Measurements from ENCODE around the gene MIA. TPM values are rescaled to one million over a fixed set of nuclear protein-coding genes. Genes with fewer than 3 reads are reported as not detected.

MIA gene
- total and polyA plus RNA-seq, 2 of the 8 experiments (the other 6 are each of a cell fraction or from before 2014, with no cell fraction given), result not detected

DNA sequence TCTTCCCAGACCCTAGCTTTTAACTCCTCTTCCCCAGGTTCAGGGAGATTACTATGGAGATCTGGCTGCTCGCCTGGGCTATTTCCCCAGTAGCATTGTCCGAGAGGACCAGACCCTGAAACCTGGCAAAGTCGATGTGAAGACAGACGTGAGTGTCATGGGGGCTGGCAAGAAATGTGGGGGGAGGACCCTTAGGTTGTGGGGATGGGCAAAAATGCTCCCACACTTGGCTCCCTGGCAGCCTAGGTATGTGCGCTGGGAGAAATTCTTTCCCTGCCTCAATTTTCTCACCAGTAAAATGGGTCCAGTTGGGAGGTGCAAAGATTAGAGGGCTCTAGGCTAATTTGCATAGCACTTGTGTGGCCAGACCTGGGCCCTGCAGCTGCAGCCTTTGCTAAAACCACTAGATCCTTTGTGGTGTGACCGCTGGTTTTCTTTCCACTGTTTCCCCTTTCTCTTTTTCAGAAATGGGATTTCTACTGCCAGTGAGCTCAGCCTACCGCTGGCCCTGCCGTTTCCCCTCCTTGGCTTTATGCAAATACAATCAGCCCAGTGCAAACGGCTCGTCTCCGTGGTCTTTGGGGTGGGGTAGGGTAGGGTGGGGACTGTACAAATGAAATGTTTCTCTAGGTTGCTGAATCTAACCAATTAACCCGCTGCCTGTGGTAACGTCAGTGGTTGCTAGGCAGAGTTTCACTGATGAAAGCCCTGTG, 1.8 kb downstream of the MIA start (continued):
- TF ChIP-seq SP1 (IDR thresholded peaks at IDR 0.05; ENCODE audit: low read depth, low read length), result 0 out of 2 replicates have a peak, but pooled peaks have one; percentile 35
- TF ChIP-seq RFX5 (IDR thresholded peaks at IDR 0.05; ENCODE audit: borderline replicate concordance, low read depth, low read length), result peak; percentile 99

Data from H1 (cell line).